Measurements from ENCODE around the gene SLC26A1.

- TF ChIP-seq CTCF (IDR thresholded peaks at IDR 0.05) (no peak), POLR2A (IDR thresholded peaks at IDR 0.05) (no peak)
Observed at GRCh38 chr4:957231-957580, 36.0 kb downstream of the SLC26A1 start.

Data from transverse colon (tissue), 3 donors.